Uterus (tissue), 2 donors: ENCODE data around the gene SMIM27.

Experiments used
- CTCF ChIP-seq, 4 experiments: fragments of 200-600 bp in 2 of 4; fragments of 450-650 bp in 2 of 4; sonication (generic) in 2 of 4; IDR thresholded peaks; one replicate each; pipeline ENCODE4 v1.5.1; 2016 to 2019; ENCODE audit warnings: antibody characterized with exemption in 4 of 4, mild to moderate bottlenecking in 2 of 4, moderate library complexity in 1 of 4
- POLR2A ChIP-seq, 2 donors: fragments of 450-650 bp; IDR thresholded peaks; one replicate each; pipeline ENCODE4 v1.6.1; 2016; ENCODE audit warnings: antibody characterized with exemption in 2 of 2, mild to moderate bottlenecking in 1 of 2, moderate library complexity in 1 of 2

GRCh38 chr9:32508728-32509127 is 43.4 kb upstream of the SMIM27 start:
- TF ChIP-seq CTCF (IDR thresholded peaks at IDR 0.05) (no peak), POLR2A (IDR thresholded peaks at IDR 0.05) (no peak)
